Activated T-helper 1 cell treated with Interleukin-2 at 50 U/mL for 16 hours (primary cell): ENCODE measurements around the gene ZFHX3.
"Not testable (repeated sequence)": the region's sequence is repeated elsewhere in the genome, so short reads cannot be mapped to it uniquely, and the experiment has no call there.

Source experiments
- DNase-seq: peaks from one replicate; pipeline ENCODE4 v3.0.0-alpha.2; 2020; ENCODE audit warnings: low read depth

ZFHX3 gene

DNA sequence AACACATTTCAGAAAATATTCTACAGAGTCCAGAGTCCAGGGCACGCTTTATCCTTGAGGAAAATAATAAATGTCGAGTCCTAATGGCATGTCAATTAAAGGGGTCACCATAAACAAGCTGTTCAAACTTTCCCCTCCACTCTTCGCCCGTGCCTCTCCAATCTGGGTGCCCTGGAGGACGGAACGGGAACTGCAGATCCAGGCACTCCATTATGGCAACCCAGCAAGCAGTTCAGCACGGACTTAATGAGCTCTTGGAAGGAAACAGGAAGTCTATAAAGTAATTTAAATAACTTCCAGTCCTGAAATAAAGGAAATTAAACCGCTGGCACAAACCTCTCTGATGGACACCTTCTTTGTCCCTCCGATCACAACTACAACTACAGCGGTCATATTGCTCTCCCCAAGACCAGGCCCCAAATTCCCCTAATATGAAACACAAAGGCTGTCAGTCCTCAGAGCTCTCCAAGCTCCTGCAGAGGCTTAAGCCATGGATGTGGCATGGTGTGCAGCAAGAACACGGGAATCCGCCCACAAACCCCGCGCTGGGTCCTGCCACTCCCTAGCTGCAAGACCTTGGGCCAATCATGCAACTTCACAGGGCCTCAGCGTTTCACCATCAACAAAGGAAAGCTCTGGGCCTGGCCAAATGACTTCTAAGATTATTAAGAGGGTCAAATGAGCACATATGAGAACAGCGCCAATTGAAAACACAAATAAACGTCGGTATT is 52.6 kb downstream of the ZFHX3 start:
- DNase-seq, result no peak

DNA sequence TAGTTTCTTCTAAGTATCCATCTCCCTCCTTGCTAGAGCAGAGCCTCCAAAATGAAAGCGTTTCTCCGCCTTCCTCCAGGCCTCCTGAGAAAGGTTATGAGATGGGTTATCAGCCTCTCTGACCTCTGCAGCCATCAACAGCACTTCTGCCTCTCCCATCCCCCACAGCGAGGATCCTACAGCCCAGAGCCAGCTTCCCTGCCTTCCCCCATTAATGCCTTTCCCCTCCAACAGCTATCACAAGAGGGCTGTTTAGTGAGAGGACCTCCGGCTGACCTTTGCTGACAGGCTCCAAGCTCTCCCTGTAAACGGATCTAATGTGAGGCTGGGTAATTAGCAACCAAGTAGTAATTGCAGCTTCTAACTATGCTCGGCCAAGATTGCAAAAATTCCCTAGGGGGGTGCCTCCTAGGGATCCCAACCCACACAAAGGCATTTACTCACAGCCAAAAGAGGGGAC is 55.8 kb downstream of the ZFHX3 start:
- DNase-seq, result no peak

DNA sequence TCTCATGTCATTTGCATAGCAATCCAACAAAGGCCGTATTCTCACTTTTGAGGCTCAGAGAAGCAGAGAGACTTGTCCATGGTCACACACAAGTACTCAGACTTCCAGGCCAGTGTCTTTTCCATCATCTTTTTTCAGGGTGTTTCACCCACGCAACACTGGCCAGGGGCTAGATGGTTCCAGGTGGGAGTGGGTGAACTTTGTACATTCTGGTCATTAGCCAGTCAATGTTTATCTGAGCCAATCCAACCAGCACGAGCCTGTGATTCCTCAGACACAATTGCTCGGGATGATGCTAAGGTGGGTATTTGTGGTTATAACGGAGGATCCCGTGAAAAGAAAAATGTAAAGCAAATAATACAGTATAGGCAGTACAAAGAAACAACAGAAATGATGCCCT is 56.3 kb downstream of the ZFHX3 start:
- no peak for DNase-seq

DNA sequence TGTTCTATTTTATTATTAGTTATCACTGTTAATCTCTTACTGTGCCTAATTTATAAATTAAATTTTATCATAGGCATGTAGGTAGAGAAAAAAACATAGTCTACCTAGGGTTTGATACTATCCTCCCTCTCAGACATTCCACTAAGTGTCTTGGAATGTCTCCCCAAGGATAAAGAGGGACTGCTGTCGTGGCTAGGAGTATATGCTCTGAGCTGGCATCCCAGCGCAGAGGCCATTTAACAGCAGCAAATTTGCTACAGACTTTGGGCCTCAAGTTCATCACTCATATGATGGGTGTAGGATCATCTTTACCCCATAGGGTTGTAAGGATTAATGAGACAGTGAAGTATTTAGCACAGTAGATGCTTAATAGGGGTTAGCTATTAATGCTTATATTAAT is 56.7 kb downstream of the ZFHX3 start:
- DNase-seq, result no peak

DNA sequence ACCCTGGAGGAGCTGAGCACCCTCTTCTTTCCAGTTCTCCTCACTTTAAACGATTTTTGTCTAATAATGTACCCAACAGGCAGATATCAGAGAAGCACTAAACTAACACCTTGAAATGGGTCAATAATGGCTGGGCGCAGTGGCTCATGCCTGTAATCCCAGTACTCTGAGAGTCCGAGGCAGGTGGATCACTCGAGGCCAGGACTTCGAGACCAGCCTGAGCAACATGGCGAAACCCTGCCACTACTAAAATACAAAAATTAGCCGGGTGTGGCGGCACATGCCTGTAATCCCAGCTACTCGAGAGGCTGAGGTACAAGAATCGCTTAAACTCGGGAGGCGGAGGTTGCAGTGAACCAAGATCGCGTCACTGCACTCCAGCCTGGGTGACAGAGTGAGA is 57.4 kb downstream of the ZFHX3 start:
- DNase-seq, result no peak

- DNase-seq, result no peak
Observed at GRCh38 chr16:72989579-72990551, 58.1 kb downstream of the ZFHX3 start.

DNA sequence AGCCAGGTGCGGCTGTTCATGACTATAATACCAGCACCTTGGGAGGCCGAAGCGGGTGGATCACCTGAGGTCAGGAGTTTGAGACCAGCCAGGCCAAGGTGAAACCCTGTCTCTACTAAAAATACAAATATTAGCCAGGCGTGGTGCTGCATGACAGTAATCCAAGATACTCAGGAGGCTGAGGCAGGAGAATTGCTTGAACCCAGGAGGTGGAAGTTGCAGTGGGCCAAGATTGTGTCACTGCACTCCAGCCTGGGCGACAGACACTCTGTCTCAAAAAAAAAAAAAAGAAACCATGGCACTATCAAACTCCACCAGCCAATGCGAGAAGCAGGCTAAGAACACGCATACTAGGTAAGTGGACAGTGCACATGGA is 58.7 kb downstream of the ZFHX3 start:
- DNase-seq, result not testable (repeated sequence)

GRCh38 chr16:72988569-72988968 is 59.4 kb downstream of the ZFHX3 start:
- DNase-seq, result no peak

DNA sequence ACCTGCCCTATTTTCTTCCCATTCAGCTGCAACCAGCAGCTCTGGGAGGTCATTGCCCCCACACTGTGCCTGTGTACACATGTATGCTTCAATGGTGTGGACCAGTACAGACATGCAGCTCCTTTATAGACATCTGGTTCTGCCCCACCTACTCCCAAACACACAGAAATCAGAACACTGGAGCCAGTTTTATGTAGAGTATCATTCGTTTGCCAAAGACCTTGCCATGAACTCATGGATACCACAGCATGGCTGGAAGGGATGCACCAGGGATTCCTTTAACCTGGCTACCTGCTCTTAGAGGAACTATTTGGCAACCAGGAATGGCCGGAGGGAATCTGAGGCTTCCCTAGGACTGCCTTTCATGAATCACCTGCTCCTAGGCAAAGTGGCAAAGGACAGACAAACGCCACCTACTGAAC is 60.4 kb downstream of the ZFHX3 start:
- DNase-seq, result no peak

DNA sequence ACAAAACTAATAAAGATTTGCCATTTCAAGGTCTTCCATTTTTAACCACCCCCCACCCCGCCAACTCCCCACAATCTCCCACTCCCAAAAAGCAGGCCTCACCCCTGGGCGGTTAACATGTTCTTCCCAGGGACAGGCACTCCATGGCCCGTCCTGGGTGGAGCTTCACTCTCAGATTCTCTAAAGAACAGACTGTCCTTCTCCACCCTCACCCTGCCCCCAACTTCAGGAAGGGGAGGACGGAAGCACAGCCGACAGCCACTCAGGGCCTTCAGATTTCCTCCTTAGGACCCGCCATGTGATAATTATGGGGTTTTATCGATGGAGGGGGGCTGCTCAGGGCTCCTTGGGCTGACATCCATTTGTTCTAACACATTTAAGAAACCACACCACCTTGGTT is 61.9 kb downstream of the ZFHX3 start:
- no peak for DNase-seq

- no peak for DNase-seq
Observed at GRCh38 chr16:72985148-72985941, 62.6 kb downstream of the ZFHX3 start.

DNA sequence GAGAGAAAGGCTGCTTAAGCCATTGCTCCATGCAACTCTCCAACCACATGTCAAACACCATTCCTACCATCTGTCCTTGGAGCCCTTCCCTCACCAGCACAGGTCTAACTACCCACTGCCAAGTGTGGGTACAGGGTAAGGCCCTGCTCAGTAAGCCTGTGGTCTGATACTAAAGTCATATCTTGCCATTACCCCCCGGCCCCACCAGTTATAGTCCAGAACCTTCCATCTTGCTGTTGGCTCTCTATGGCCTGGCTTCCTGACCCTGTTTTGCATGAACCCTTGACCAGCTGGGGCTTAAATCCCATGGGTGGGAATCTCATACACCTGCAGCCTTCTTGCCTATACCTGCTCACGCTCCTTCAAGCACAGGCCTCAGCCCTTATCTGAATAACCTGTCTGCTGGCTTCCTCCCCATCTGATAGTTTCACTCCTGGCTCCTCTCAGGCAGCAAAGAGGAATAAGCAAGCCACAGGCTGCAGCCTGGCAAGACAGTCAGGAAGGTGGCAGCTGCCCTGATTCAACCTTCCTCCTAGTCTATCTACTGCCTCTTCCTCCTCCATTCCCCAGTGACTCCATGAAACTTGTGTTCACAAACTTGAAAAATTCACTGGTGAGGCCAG is 64.1 kb downstream of the ZFHX3 start:
- DNase-seq, result no peak

- DNase-seq, result no peak
Observed at GRCh38 chr16:72983241-72983640, 64.7 kb downstream of the ZFHX3 start.

- no peak for DNase-seq
Observed at GRCh38 chr16:72979974-72980373, 68.0 kb downstream of the ZFHX3 start.

- no peak for DNase-seq
Observed at GRCh38 chr16:72978212-72978611, 69.7 kb downstream of the ZFHX3 start.

GRCh38 chr16:72977127-72977526 is 70.8 kb downstream of the ZFHX3 start:
- no peak for DNase-seq

GRCh38 chr16:72976438-72977064 is 71.4 kb downstream of the ZFHX3 start:
- DNase-seq, result no peak

DNA sequence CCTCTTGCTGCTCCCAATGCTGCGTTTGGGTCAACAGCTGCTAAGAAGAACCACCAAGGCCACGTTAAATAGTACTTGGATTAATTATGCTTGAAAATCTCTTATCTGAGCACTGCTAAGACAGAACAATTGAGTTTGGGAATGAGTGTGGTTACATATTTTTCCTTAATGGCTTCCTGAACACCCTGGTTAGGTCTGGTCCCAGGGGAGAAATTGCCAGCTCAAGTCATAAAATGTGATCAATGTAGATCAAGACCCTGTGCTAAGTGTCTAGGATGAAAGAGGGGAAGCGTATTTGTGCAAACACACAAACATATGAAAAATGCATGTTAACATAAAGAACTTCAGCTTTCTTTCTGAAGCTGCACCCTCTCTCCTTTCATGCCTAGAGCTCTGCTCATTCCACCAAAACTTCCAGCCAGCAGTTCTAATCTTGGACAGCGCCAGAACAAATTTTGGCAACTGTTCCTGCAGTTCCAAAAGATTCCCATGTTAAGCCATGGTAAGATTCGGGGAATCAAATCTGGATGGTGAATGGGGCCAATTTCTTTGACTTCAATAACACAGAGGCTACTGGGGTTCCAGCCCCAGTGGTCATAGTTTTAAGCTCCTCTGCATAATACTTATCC is 72.0 kb downstream of the ZFHX3 start:
- no peak for DNase-seq

DNA sequence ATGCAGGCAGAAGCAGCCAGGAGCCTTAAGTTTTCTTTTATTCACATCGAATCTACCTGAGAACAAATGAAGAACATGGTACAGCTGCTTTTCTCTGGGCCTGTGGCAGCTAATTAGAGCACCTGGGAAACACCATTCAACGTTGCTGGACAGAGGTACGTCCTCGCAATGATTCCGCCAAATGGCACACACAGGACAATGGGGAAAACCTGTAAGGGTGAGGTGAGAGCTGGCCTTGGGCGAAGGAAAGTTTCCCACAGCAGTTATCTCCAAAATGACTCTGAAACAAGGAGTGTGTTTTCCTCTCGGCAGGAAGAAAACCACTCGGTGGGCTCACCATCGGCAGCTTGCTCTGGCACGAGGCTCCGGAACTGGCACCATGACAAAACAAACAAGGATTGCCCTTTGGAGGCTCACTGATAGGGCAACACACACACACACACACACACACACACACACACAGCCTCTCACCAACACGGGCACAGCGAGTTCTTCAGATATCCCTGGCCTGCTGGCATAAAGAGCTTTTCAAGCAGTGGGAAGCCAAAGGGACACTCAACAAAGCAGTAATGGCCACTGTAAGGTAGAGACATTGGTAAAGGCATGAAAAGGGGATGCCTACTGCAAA is 73.7 kb downstream of the ZFHX3 start:
- DNase-seq, result no peak

DNA sequence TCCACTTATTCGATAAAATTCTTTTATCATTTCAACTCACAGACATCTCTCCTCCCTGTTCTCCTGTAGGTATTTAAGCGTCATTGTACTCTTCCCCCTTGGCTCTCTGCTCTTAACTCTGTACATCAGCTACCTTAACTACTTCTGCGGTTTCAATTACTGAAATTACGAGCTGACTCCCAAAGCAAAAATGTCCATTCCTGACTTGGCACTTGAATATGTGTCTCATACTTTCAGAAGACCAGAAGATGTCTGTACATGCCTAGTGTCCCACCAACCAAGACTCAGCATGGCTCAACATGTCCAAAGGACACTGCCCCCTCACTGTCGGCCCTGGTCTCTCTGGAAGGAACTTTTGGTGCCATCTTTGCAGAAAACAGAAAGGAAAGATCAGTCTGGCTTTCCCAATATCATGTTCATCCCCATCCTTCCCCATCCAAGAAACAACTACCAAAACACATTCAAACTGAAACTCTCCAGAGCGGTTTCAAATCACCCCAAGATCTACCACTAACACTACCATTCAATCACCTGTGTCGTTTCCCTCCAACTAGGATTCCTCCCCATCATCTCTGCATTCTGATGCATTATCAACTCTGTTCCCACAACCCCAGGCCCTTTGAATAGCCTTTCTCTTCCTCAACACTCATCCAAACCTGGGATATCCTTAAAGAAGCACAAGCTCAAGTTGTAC is 74.9 kb downstream of the ZFHX3 start:
- DNase-seq, result no peak
